HG03025 (cell line): ENCODE data around the gene DGLUCY.
A peak's percentile ranks its signal among the peaks of the same experiment; 100 is the strongest.
"Not testable (repeated sequence)": the region's sequence is repeated elsewhere in the genome, so short reads cannot be mapped to it uniquely, and the experiment has no call there.

Experiments used
- ATAC-seq: cut with Tn5 transposase; IDR thresholded peaks from one replicate; pipeline ENCODE4 v1.9.1; 2021; ENCODE audit warnings: mild to moderate bottlenecking, moderate library complexity; ENCODE audit not compliant: unreplicated experiment, low FRiP score

DGLUCY gene, protein sequence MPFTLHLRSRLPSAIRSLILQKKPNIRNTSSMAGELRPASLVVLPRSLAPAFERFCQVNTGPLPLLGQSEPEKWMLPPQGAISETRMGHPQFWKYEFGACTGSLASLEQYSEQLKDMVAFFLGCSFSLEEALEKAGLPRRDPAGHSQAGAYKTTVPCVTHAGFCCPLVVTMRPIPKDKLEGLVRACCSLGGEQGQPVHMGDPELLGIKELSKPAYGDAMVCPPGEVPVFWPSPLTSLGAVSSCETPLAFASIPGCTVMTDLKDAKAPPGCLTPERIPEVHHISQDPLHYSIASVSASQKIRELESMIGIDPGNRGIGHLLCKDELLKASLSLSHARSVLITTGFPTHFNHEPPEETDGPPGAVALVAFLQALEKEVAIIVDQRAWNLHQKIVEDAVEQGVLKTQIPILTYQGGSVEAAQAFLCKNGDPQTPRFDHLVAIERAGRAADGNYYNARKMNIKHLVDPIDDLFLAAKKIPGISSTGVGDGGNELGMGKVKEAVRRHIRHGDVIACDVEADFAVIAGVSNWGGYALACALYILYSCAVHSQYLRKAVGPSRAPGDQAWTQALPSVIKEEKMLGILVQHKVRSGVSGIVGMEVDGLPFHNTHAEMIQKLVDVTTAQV

DNA sequence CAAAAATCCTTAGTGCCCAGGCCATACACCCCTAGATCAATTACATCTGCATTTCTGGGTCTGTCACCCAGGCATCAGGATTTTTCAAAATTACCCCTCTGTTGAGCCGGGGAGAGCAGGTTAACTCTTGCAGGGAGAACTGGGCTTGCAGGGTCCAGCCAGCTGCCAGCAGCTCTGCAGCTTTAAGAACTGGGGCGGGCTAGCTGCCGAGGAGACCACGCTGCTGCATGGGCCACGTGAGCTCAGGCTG is at the start of gene DGLUCY:
DGLUCY (plus strand) TSS at position 245 of the 250 bp plus-strand sequence. CDS start 46,222 bp downstream, outside the sequence.
- ATAC-seq = peak; percentile 62

DNA sequence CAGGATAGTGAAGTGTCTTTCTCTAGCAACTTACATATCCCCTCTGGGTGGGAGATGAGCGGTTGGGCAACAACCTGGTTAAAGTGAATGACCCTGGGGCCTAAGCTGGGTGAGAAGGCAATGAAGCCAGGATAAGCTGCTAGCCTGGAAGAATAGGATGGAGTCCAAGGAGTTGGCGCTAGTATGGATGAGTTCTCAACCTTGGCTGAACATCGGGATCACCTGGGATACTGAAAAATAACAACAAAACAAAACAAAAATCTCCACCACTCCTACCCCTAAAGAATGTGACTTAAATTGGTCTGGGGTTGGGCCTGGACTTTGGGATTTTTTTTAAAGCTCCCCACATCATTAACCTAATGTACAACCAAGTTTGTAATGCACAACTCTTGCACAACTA is 48.6 kb upstream of the DGLUCY start:
- no peak for ATAC-seq

DNA sequence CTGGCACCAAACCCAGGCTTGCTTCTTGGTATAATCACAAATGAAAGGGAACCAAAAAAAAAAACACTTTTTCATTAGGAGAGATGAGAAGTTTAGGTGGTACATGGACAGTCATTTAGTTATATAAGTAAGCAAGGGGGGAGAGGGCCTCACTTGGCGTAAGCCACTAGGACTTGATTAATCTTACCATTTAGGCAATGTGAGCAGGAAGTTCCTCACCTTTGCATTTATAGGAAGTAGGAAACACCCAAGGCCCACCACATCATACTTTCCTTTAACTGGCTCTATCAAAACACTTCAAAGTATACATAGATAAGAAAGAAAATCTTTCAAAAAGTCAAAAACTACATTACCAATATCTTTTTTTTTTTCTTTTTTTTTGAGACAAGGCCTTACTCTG is 46.7 kb upstream of the DGLUCY start:
- ATAC-seq = no peak

DNA sequence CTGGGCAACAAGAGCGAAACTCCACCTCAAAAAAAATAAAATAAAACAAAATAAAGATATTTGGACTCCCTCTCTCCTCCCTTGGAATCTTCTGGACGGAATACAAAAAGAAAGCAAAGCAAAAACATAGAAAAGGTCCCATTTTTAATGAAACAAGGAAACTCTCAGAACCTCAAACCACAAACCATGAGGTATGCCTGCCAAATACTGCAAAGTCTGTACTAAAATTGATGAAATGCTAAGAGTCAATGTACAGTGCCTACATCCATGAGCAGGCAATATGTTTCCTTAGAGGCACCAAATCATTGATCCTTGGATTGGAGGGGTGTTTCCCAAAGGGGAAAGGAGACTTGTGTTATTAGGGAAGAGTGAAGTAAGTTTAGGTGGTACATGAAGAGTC is 45.2 kb upstream of the DGLUCY start:
- ATAC-seq = no peak

DNA sequence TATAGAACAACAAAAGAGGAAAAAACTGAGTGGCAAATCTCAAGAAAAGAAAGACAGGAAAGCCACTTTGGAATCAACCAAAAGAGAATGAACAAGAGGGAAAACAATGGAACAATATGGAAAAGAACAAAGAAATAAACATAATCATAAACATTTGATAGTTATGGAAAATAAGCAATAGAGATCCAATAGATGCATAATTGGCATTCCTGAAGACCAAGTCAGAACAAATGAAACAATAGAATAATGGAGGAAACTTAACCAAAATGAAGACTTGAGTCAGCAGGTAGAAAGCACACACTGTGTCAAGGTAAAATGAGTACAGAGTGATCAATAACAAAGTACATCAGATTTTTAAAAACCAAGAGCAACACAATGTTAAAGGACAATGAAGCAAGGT is 43.3 kb upstream of the DGLUCY start:
- no peak for ATAC-seq

DNA sequence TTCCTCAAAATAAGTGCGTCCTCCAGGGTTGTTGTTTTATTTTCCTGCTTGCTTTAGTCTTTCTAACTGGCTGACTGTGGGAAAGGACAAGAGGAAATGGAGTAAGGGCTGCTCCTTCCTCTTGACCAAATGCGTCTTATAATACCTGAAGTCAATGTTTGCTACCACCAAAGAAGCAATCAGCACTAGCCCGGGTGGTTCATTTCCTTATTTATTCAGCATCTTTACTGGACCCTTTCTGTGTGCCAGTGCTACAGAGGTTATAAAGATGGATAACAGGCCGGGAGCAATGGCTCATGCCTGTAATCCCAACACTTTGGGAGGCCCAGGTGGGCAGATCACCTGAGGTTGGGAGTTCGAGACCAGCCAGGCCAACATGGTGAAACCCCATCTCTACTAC is 38.3 kb upstream of the DGLUCY start:
- no peak for ATAC-seq

DNA sequence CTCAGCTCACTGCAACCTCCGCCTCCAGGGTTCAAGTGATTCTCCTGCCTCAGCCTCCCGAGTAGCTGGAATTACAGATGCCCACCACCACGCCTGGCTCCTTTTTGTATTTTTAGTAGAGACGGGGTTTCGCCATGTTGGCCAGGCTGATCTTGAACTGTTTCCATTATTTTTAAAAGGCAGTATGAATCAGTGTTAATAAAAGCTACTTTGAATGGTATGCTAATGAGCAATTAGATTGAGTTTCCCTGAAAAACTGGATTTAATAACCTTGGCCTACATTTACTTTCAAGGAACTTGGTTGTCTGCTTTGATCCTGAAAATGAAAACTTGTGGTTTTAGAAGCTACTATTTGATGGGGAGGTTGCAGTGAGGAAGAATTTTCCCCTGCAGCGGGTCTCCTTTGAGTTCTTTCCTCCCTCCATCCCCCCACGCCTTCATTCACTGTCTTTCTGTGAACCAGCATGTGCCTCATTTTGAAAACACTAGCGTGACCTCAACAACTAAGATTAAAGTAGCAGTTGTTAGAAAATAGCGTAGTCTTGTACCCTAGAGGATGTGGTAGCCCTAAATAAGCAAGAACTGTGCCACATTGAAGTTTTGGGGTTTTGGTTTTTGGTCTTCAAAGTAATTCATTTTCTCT is 35.7 kb upstream of the DGLUCY start:
- peak; percentile 64 for ATAC-seq

DNA sequence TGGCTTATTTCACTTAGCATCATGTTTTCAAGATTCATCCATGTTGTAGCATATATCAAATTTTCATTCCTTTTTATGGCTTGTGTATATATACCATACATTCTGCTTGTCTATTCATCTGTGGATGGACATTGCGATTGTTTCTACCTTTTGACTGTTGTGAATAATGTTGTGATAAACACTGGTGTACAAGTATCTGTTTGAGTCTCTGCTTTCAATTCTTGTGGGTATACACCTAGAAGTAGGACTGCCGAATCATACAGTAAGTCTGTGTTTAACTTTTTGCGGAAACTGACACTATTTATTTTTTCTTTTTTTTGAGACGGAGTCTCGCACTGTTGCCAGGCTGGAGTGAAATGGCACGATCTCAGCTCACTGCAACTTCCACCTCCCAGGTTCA is 33.8 kb upstream of the DGLUCY start:
- ATAC-seq = no peak

DNA sequence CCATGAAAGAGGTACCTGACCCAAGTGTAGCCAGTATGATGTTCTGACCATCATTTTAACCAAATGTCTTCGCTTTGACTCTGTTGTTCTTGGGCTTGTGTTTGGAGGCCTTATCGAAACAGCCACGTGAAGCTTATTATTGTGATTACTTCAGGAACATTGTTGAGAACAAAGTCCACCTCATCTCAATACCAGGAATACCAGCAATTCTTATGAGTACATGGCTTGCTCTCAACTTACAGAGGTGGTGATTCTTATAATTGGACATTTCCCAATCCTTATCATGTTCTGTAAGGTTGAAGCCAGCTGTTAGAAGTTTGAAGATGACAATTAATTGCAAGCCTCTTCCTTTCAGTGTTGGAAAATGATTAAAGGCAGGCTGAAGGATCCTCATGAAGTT is 31.6 kb upstream of the DGLUCY start:
- ATAC-seq = no peak

DNA sequence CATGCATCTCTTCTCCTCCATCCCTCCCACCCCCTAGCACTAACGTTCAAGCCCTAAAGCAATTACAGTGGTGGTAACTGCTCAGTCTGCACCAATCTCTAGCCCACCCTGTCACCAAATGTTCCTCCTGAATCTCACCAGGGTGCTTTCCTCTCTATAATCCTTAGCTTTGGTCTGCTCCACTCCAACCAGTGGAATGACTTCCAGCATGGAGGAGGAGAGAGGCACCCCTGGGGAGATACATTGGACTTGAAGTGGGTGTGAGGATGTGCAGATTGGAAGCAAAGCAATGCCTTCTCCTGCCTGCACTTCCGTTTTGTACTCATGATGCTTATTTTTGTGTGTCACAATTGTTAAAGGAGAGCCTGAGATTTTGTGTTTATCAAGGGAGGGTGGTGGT is 29.4 kb upstream of the DGLUCY start:
- ATAC-seq = no peak

DNA sequence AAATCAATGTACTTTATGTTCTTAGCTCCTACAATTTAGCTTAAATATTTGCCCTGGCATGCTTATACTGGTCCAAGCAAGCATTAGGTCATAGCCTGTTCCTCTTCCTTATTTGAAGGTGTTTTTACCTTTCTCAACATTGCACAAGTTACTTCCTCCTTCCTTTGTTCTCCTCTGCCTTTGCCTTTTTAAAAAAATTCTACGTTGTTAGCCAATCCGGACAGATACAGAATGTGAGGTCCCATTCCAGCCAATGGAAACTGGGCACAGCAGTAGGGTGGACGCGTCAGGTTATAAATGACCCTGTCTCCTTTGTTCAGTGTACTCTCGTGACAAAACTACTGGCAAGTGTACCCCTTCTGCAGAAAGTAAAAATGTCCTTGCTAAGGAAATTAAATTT is 26.4 kb upstream of the DGLUCY start:
- ATAC-seq = not testable (repeated sequence)

DNA sequence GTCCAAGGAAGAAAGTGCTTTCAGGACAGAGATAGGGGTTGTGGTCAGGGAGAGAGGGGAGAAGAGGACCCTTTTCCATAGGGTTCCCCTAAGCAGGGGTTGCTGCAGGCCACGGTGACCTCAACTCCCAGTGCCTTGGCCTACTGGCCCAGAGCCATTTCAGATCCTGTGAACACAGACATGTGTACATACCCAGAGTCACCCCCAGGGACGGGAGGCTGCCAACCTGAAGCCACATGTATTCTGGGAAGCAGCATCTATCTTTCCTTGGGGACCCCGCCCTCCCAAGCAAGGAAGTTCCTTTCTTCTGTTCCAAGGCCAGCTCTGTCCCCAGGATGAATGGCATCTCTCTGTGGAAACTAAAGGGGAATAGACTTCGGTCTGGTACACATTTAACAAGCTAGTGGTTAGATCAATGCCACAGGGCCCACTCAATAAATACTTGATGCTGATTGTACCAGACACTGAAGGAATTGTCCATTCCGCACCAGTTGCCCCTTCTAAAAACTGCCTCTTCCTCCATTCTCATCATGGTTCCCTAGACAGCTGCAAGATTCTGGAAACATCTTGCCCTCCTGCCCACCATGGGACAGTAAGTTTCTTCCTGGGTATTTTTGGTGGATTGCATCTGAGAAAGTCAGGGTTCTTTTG is 25.2 kb upstream of the DGLUCY start:
- ATAC-seq = no peak

DNA sequence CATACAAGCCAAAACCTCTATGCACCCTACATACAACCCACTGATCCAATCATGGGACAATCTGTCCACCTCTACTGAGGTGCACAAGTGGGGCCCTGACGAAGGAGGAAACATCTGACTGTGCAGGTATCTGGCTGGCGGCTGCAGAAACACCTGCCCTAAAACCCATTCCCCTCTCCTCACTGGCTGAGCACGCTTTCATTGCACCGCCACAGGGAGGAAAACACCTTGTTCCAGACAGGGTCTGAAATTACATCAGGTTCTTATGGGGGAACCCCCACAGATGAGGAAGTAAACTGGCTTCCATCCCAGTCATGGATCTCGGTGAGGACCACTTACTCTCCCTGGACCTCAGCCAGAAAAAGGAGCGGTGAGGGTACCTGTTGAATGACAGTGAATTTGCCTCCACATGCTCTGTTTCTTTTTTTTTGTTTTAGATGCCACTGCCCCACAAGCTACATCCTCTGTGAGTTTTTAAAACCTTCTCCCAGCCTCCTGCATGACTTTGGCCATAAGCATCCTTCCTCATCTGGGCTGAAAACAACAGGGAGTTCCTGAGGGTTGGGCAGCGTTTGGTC is 23.8 kb upstream of the DGLUCY start:
- no peak for ATAC-seq

DNA sequence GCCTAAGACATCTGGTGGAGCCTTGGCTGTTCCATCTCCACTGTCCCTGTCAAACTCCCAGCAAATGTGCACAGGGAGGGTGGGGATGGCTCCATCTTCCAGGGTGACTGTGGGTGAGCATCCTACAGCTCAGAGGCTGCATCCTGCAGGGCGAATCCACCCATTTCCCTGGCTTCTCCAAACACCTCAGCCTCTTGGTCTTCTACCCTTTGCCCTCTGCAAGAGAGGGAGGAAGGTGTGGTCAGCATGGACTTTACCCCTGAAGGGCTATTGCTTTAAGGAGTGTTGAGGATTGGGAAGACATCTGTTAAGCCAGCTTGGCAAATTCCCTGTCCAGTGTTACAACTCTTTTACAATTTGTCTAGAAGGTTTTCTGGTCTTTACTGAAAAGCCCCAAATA is 23.1 kb upstream of the DGLUCY start:
- ATAC-seq = no peak

DNA sequence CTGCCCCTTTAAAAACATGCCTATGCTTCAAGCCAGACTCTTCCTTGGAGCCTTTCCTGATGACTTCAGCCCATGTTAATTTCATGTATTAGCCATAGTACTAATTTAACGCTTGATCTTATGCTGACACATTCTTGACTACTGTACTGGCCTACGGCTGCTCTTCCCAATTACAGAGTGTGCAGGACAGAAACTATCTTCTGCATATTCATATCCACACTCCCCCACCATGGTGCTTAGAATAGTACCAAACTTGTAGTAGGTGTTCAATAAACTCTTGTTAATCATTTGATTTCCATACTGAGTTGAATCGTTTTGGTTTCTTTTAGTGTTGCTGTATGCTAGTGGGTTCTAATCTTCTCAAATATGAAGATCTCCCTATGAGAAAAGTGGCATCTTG is 21.8 kb upstream of the DGLUCY start:
- no peak for ATAC-seq

DNA sequence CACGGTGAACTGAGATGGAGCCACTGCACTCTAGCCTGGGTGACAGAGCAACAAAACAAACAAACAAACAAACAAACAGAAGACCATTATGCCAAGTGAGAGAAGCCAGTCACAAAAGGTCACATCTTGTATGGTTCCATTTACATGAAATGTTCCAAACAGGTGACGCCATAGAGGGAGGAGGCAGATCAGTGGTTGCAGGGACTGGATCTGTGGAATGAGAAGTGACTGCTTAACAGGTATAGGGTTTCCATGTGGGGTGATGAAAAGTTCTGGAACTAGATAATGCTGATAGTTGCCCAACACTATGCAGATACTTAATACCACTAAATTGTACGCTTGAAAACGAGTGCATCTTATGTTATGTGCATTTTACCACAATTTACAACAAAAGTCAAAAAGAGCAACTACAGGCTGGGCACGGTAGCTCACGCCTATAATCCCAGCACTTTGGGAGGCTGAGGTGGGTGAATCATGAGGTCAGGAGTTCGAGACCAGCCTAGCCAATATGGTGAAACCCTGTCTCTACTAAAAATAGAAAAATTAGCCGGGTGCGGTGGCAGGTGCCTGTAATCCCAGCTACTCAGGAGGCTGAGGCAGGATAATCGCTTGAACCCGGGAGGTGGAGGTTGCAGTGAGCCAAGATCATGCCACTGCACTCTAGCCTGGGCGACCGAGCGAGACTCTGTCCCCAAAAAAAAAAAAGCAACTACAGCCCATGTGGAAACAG is 20.0 kb upstream of the DGLUCY start:
- not testable (repeated sequence) for ATAC-seq

DNA sequence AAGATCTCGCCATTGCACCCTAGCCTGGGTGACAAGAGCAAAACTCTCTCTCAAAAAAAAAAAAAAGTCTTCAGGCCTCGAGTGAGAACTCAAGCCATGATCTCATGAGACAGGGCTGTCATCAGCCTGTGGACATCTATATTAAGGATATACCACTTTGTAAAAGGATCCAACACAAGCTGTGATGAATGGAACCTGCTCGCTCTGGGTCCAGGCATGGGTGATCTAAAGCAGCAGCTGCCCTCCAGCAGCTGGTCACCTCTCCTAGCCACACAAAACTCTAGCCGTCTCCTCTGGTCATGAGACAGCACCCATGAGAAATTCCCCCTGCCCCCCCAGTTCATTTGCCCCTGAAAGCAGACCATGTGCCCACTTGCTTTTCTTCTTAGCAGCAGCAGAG is 19.1 kb upstream of the DGLUCY start:
- no peak for ATAC-seq

DNA sequence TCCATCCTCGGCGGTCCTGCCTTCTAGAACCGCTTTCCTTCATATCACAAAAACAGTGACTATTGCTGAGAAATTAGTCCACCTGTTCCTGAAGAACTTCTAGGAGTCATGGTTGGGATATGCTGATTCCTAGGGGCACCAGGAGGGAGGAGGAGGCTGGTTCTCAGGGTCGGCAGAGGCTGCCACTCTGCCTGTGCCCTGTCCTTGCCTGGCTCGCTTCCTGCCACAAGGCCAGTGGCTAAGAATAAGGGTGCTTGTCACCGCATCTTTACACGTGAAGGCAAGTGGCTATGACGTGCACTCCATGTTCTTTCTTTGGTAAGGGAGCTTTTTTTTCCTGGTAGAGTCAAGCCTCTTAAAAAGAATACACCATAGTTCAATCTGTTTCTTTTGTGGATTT is 18.7 kb upstream of the DGLUCY start:
- no peak for ATAC-seq

DNA sequence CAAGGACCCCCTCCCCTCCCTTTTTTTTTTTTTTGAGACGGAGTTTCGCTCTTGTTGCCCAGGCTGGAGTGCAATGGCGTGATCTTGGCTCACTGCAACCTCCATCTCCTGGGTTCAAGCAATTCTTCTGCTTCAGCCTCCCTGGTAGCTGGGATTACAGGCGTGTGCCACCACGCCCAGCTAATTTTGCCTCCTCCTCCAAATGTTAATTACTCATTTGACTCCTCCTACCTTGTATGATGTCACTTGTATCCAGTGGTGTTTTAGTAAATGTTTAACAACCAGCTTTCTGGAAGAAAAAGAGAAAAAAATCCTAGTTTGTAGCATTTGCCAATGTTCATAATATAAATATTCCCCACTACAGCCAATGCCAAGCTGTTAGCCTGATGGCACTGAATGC is 16.2 kb upstream of the DGLUCY start:
- not testable (repeated sequence) for ATAC-seq

DNA sequence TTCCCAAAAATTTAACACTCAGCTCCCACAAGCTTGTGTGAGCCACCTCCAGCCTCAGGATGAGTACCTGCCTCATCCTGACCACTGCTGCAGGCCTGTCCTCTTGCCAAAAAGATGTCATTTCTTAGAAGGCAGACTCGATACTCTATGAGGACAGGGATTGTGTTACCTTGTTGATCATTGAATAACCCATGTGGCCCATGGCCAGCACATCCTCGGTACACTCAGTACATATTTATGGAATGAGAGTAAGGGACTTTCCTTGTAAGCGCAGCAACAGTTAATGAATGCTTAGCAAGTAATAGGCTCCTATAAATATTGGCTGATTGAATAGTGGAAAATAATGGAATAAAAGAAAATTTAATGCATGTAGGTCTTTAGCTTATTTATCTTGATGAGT is 15.3 kb upstream of the DGLUCY start:
- no peak for ATAC-seq

DNA sequence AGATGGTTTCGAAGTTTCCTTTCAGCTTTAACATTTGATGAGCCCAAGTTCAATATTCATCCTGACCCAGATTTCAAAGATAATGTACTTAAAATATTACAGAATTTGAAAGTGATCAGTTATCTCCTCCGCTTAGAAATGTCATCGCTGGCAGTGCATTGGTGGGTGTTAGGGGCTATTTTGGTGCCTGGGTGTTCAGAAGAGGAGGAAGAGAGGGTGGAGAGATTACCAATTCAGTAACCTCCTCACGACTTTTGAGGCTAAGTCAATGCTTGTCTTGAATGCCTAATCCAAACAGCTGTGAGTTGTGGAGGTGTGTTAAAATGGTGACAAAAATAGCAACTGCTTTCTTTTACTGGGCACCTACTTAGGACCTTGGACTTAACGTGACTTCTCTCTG is 13.8 kb upstream of the DGLUCY start:
- ATAC-seq = no peak
